Ramos (cell line): ENCODE measurements around the gene HMGXB4.
"Not testable (repeated sequence)": the region's sequence is repeated elsewhere in the genome, so short reads cannot be mapped to it uniquely, and the experiment has no call there.

Experiments
- in situ Hi-C: fragments of 300-500 bp; cut with MboI; formaldehyde crosslinking; loops from one replicate; pipeline ENCODE4 v1.14.3; 2022; ENCODE audit warnings: low sequenced_read_pairs; ENCODE audit not compliant: unreplicated experiment

Gene HMGXB4, protein sequence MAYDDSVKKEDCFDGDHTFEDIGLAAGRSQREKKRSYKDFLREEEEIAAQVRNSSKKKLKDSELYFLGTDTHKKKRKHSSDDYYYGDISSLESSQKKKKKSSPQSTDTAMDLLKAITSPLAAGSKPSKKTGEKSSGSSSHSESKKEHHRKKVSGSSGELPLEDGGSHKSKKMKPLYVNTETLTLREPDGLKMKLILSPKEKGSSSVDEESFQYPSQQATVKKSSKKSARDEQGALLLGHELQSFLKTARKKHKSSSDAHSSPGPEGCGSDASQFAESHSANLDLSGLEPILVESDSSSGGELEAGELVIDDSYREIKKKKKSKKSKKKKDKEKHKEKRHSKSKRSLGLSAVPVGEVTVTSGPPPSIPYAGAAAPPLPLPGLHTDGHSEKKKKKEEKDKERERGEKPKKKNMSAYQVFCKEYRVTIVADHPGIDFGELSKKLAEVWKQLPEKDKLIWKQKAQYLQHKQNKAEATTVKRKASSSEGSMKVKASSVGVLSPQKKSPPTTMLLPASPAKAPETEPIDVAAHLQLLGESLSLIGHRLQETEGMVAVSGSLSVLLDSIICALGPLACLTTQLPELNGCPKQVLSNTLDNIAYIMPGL

DNA sequence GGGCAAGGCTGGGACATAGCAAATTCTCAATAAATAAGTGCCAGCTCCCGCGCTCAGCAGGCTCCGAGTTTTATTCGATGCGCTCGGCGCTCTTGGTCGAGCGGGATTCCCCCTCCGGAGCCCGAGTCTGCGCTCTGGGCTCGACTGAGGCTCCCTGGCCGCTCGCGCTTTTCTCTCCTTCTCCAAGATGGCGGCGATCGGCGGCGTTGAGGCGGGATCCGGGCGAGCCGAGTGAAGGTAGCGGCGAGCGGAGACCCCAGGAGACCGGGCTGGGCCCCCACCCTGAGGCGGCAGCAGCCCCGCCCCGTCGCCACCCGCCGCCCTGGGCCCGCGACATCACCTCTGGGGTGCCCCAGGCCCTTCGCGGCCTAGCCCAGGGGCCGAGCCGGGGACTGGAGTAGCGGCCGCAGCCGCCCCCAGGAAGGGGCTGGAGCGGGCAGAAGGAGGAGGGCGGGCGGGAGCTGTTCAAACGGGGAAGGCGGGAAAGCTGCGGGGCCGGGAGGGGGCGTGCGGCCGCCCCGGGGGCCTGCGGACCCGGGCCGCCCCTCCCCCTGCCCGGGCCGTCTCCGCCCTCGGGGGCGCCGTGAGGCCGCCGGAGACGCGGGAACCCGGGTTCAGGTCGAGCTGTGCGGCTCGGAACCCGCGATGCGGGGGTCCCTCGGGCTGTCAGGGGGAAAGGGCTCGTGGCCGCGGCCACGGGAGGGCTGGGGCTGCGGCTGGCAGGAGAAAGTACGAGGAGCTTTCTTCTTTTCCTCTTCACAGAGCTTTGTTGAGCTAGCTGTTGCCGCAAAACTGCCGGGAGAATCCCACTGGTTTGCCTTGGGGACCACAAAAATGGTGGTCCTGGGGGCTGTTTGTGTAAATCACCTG is at the start of gene HMGXB4:
HMGXB4 (plus strand) TSS at position 173 of the 870 bp plus-strand sequence. CDS start 4,898 bp downstream, outside the sequence.
- in situ Hi-C loops, result no loop called here

DNA sequence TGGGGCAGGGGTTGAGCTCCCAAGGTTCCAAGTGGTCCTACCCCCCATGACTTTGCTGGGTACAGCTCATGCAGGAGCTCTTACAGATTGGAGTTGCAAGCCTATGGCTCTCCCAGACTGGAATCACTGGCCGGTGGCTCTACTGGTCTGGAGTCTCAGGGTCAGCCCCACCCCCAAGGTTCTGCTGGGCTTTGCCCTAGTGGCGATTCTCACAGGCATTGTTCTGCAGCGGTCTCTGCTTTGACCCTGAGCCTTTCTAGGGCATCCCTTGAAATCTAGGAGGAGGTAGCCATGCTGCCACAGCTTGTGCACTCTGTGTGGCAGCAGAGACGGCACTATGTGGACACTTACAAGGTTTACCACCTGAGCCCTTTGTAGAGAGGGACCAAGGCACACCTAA is 49.3 kb upstream of the HMGXB4 start:
- in situ Hi-C loops, result no loop called here

DNA sequence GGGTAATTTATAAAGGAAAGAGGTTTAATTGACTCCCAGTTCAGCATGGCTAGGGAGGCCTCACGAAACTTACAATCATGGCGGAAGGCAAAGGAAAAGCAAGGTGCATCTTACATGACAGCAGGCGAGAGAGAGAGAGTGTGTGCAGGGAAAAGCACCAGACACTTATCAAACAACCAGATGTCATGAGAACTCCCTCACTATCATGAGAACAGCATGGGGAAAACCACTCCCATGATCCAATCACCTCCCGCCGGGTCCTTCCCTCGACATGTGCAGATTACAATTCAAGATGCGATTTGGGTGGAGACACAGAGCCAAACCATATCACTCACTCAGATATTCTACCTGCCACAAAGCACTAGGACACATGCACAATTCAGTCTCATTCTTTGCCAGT is 48.1 kb upstream of the HMGXB4 start:
- in situ Hi-C loops, result no loop called here

DNA sequence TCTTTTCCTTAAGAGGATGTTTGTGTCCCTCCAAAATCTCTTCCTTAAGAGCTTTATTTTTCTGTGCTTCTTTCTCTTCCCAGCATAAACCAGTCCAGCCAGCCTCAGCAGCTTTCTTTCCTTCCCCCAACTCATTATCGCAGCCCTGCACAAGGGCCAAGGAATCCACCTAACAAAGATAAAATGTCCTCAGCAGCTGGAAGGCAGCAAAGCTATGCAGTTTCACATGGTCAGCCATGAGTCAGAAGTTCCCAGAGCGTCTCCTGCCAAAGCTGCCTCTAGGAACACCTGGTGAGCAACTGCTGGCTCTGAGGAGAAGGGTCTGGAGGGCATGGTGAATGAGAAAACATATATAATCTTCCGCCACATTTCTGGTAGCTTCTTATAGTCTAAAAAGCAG is 45.3 kb upstream of the HMGXB4 start:
- in situ Hi-C loops, result no loop called here

DNA sequence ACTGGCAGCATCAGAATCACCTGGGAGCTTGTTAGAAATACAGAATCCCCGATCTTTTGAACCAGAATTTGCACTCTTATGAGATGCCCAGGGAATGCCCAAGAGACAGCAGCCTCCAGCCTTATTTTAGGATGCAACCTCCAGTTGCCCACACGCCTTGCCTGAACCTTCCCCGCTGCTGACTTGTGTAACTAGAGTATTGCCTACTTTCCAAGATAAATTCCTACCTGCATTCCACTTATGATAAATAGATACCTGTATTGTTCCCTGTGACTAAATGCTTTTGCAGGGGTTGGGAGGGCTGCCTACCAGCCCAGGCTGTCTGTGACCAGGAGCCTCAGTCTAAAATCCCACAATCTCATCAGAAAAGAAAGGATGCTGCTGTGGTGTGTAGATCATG is 44.3 kb upstream of the HMGXB4 start:
- in situ Hi-C loops, result no loop called here

DNA sequence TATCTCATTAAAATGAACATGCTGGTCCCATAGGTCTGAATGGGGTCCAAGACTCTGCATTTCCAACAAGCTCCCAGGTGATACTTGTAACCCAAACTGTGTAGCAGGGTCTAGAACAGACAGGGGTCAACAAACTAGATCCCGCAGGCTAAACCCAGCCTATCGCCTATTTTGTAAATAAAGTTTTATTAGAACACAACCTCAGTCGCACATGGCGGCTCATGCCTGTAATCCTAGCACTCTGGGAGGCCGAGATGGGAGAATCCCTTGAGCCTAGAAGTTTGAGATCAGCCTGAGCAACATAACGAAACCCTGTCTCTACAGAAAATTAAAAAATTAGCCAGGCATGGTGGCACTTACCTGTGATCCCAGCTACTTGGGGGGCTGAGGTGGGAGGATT is 42.3 kb upstream of the HMGXB4 start:
- in situ Hi-C loops, result no loop called here

DNA sequence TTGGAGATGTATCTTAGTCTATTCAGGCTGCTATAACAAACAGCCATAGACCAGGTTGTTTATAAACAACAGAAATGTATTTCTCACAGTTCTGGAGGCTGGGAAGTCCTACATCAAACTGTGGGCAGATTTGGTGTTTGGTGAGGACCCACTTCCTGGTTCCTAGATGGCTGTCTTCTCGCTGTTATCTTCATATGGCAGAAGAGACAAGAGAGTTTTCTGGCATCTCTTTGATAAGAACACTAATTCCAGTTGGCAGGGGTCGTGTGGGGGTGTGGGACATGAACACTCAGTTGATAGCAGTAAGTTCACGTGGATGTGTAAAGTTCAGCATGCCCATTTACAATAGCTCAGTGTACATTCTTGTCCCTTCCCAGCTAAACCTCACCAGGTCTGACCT is 41.3 kb upstream of the HMGXB4 start:
- in situ Hi-C loops, result no loop called here

DNA sequence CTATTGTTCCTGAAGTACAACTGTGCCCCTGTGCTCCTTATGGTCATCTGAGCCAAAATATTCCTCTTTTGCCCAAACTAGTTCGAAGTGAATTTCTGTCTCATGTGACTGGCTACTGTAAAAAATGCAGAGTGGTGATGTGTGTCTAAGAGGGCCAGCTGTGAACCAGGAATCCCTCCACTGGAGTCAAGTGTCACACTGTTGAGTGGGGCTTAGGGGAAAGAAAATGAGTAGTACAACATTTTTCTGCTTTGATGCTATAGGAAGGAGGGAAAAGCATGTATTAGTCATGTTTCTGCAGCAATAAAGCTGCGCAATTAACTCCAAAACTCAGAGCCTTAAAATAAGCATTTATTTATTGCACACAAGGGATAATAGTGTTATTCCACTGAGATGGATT is 39.8 kb upstream of the HMGXB4 start:
- in situ Hi-C loops, result no loop called here

DNA sequence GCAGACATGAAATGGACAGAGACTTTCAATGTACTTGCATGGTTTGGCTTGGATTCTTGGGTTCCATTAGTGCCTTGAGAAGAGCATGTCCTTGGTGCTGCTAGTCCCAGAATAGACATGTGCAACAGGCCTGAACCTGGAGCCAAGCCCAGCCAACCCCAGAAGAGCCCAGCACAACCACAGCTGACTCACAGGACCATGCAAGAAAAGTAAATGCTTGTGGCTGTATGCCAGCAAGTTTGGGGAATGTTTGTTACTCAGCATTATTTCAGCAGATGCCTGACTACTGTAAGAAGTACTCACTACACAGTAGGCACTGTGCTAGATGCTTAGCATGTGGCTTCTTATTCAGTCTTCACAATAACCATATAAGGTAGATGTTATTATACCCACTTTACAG is 39.2 kb upstream of the HMGXB4 start:
- in situ Hi-C loops, result no loop called here

DNA sequence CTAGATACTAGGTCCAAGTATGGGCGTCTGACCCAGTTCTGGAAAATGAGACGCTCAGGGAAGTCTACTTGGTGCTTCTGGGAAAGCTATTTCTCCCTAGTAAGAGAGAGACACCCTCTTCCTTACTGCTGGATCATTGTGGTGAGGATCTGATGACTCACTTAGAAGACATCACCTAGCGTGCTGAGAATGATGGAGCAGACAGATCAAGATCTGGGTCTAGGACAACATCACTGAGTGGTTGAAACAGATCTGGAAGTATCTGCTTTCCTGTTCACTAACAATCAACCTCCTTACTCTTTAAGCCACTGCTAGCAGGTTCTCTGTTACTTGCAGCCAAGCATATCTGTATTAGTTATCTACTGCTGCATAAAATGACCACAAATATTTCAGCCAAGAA is 38.3 kb upstream of the HMGXB4 start:
- in situ Hi-C loops, result no loop called here

DNA sequence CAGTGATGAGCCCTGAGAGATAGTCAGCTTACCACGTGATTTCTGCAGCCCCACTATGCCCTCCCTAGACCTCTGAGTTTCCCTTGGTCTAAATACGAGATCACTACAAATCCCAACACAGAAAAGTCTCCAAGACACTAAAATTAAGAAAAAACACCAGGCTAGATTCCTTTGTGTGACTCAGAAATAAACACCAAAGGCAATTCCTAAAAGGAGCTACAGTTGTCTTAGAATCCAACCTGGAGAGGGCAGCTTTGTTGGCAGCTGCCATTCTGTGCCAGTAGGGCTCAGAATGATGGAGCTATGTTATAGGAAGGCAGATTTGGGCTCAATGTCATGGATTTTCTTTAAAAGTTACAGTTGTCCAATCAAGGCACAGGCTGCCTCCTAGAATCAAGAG is 37.1 kb upstream of the HMGXB4 start:
- in situ Hi-C loops, result no loop called here

DNA sequence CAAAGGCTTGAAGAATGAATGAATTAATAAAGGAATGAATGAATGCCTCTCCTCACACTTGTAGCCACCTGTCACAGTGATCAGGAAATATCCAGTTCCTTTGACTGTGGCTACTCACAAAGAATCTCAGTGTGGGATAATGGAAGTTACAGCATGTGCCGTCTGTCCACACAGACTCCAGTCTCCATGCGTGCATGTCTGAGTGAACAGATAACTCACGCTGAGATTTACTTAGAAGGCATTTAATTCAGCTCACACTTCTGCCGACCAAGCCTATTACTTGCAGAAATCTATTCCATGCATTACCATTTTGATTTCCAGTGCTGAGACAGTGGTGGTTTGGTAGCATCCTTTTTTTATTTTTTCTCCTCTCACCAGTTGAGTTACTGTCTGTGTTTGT is 32.3 kb upstream of the HMGXB4 start:
- in situ Hi-C loops, result no loop called here

DNA sequence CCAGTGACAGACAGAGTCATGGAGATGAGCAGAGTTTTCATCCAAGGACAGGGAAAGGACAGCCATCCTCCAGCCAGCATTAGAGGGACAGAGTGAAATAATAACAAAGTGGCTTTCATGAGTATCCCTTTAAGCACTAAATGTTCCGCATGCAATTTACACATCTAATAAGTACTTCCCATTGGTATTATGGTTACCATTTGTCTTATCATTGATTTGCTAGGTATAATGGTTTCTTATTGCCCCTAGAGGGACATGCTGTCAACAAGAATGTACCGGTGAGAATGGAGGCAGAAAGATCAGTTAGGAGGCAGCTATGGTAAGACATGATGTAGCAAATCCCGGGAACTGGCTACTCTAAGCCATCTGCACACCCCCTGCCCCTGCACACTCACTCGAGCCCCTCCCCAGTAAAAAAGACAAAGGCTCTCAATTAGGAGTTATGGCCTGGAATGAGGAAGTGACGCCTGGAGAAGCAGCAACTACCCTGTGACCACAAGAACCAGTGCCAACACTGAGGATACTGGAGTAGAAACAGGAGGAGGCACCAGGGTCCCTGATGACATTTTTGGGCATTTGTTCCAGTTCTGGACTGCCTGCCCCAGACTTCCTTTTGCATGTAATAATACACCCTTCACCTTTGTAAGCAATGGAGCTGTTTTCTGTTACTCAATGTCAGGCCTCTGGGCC is 30.2 kb upstream of the HMGXB4 start:
- in situ Hi-C loops, result no loop called here

DNA sequence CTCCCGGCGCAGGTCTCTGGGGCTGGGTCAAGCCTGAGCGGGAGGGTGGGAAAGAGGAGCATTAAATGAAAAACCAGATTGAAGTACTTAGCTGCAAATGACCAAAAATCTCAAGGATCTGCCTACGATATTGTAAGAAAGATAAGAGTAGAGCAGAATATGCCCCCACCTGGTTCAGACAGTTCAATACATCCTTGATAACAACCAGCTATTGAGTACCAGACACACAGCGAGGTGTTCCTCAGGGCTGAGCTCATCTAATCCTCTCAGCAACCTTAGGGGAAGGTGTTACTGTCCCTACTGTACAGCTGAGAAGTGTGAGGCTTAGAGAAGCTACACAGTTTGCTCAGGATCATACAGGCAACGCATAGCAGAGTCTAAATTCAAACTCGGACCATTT is 27.4 kb upstream of the HMGXB4 start:
- in situ Hi-C loops, result no loop called here

DNA sequence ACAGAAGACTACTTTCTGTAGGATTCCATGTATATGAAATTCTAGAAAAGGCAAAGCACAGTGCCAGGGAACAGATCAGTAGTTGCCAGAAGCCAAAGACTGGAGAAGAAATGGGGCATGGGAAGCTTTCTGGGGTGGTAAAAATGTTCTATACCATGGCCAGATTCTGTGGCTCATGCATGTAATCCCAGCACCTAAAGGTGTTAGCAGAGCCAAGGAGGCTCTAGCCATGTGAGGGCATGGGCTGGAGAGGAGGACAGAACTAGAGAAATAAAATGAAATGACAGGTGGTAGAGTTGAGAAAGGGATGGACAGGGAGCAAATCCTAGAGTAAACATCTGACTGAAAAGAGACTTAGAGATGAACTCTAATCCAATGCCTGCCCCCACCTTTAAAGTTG is 26.9 kb upstream of the HMGXB4 start:
- in situ Hi-C loops, result no loop called here

DNA sequence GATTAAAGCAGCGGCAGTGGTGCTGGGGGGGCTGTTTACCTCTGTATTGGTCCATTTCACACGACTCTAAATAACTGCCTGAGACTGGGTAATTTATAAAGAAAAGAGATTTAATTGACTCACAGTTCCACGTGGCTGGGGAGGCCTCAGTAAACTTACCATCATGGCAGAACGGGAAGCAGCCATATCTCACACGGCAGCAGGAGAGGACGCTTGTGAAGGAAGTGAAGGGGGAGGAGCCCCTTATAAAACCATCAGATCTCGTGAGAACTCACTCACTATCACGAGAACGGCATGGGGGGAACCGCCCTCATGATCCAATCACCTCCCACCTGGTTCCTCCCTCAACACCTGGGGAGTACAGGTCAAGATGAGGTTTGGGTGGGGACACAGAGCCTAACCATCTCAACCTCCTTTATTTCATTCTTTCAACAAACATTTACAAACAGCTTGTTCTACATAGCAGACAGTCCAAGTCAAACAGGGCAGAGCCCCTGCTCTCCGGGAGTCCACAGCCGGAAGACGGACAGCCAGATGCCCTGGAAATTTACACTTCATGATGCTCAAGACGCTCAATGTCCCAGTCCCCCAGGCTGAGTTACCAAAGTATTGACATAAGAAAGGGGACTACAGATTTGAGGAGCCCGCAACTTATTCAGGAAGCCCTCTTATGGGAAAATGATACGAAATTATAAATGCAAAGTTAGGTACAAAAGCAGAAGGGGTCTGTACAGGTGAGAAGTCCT is 26.3 kb upstream of the HMGXB4 start:
- in situ Hi-C loops, result no loop called here

DNA sequence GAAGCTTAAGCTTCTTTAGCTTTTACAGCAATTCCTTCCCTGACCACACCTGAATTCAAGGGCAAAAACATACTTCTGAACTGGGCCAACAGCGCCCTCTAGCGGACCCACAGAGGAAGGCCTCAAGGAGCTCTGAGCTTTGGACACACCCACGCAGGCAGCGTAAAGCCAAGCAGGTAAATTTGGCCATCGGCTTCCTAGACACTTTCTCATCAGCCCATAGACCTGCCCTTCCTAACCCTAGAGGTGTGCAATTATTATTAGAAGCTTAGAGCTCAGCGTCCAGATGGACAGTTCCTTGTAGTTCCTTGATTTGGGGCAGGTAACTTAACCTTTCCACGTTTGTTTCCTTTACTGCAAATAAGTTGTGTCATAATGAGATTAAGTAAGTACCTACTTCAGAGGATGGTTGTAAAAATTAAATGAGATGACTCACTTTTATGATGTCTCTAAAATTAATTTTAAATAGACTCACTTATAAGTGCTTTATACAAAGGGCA is 25.7 kb upstream of the HMGXB4 start:
- in situ Hi-C loops, result no loop called here

DNA sequence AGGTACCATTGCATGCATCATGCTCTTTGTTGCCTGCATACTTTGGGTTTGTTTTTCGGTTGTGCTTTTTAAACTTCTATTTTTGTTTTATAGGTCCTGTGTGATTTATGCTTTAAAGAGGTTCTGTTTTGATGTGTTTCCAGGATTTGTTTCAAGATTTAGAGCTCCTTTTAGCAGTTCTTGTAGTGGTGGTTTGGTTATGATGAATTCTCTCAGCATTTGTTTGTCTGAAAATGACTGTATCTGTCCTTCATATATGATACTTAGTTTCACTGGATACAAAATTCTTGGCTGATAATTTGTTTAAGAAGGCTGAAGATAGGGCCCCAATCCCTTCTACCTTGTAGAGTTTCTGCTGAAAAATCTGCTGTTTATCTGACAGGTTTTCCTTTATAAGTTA is 18.5 kb upstream of the HMGXB4 start:
- in situ Hi-C loops, result not testable (repeated sequence)

DNA sequence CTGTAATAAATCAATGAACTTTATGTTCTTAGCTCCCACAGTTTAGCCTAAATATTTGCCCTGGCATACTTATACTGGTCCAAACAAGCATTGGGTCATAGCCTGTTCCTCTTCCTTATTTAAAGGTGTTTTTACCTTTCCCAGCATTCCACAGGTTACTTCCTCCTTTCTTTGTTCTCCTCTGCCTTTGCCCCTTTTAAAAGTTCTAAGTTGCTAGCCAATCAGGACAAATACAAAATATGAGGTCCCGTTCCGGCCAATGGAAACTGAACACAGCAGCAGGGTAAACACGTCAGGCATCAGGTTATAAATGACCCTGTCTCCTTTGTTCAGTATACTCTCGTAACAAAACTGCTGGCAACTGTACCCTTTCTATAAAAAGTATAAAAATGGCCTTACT is 12.8 kb upstream of the HMGXB4 start:
- in situ Hi-C loops, result not testable (repeated sequence)

DNA sequence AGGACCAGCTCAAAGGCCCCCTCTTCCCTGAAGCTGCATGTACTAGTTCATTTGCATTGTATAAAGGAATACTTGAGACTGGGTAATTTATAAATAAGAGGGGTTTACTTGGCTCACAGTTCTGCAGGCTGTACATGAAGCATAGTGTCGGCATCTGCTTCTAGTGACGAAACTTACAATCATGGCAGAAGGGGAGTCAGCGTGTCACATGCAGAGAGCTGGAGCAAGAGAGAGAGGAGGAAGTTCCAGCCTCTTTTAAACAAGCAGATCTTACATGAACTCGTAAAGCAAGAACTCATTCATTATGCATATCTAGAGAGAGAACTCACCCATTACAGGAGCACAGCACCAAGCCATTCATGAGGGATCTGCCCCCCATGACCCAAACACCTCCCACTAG is 7.1 kb upstream of the HMGXB4 start:
- in situ Hi-C loops, result no loop called here
